ENCODE data around the gene SELENOW. TPM values are rescaled to one million over a fixed set of nuclear protein-coding genes. Genes with fewer than 3 reads are reported as not detected.

The SELENOW gene
- total and polyA plus RNA-seq, 2 donors (not counting 3 experiments of a cell fraction or from before 2014, with no cell fraction given): 316 to 613 TPM

GRCh38 chr19:47749326-47749725 lies 29.2 kb upstream of the SELENOW start:
- no peak overlapping the region for H3K4me2 ChIP-seq (ENCODE audit: insufficient read depth, low read length)
- peaks cover 34% of the 10 kb centered on the region for H3K79me2 ChIP-seq (ENCODE audit: control insufficient read depth, insufficient read depth, low read length)
- H4K20me1 ChIP-seq (replicated peaks; ENCODE audit: control insufficient read depth, extremely low read depth, insufficient read depth, low read length): no peaks in the 10 kb centered on the region
- TF ChIP-seq CTCF (IDR thresholded peaks at IDR 0.05; ENCODE audit: extremely low read depth in 1 of 2, insufficient read depth in 1 of 2, low read depth in 1 of 2, low read length in 2 of 2): no peak
- no peaks in the 10 kb centered on the region for H3K9me3 ChIP-seq (replicated peaks; ENCODE audit: control insufficient read depth, insufficient read depth, low read length)
- ChIA-PET POLR2A (no interaction called here), CTCF (interaction anchor here (8.7 kb wide), 1 partner anchor 36 kb away, joined by 258 read pairs; the partner anchor contains the start of gene EHD2)
- no peak overlapping the region for H3K9ac ChIP-seq (replicated peaks; ENCODE audit: extremely low read depth, insufficient read depth, low read length)
- no peak overlapping the region for H3K27ac ChIP-seq (ENCODE audit: insufficient read depth, low read depth, low read length)
- dilution Hi-C loops (cut with MboI; ENCODE audit: extremely low pct_ligation_motif_present, low sequenced_read_pairs): no loop called here
- FAIRE-seq (no peak), DNase-seq (ENCODE audit: low read depth, low spot score) (no peak)
- no peak overlapping the region for H3K4me3 ChIP-seq (replicated peaks in 1 of 3; ENCODE audit: insufficient read depth in 1 of 3, low read depth in 1 of 3, low read length in 3 of 3)
- H3K27me3 ChIP-seq (ENCODE audit: control insufficient read depth in 2 of 2, insufficient read depth in 2 of 2, low read length in 2 of 2): no peaks in the 10 kb centered on the region
- H3K9me1 ChIP-seq (replicated peaks; ENCODE audit: control insufficient read depth, extremely low read depth, insufficient read depth, low read length): no peaks in the 10 kb centered on the region
- BruUV-seq (replicated peaks): no TSS peak
- intact Hi-C loops (cut with micrococcal nuclease): no loop called here
- peaks cover 23 to 47% of the 10 kb centered on the region in 2 experiments for H3K36me3 ChIP-seq (ENCODE audit: control insufficient read depth in 2 of 2, extremely low read depth in 1 of 2, insufficient read depth in 2 of 2, low read length in 2 of 2)
- no peak overlapping the region for H2AFZ ChIP-seq (ENCODE audit: low read depth, low read length)
- H3K4me1 ChIP-seq (ENCODE audit: control insufficient read depth, extremely low read depth, insufficient read depth, low read length): peaks cover 10% of the 10 kb centered on the region

- H3K36me3 ChIP-seq (ENCODE audit: control insufficient read depth in 2 of 2, extremely low read depth in 1 of 2, insufficient read depth in 2 of 2, low read length in 2 of 2): peaks cover 23 to 55% of the 10 kb centered on the region in 2 experiments
- intact Hi-C loops (cut with micrococcal nuclease): no loop called here
Measured at GRCh38 chr19:47750752-47751151, 27.8 kb upstream of the SELENOW start.

More at GRCh38 chr19:47750752-47751151, 27.8 kb upstream of the SELENOW start:
- Histone ChIP-seq H2AFZ (ENCODE audit: low read depth, low read length) (no peak overlapping the region), H3K4me3 (replicated peaks in 1 of 3; ENCODE audit: insufficient read depth in 1 of 3, low read depth in 1 of 3, low read length in 3 of 3) (no peak overlapping the region), H4K20me1 (replicated peaks; ENCODE audit: control insufficient read depth, extremely low read depth, insufficient read depth, low read length) (no peaks in the 10 kb centered on the region), H3K9me3 (replicated peaks; ENCODE audit: control insufficient read depth, insufficient read depth, low read length) (no peaks in the 10 kb centered on the region), H3K79me2 (ENCODE audit: control insufficient read depth, insufficient read depth, low read length) (peaks cover 34% of the 10 kb centered on the region), H3K27ac (ENCODE audit: insufficient read depth, low read depth, low read length) (no peak overlapping the region), H3K9ac (replicated peaks; ENCODE audit: extremely low read depth, insufficient read depth, low read length) (no peak overlapping the region), H3K4me1 (ENCODE audit: control insufficient read depth, extremely low read depth, insufficient read depth, low read length) (peaks cover 7% of the 10 kb centered on the region), H3K9me1 (replicated peaks; ENCODE audit: control insufficient read depth, extremely low read depth, insufficient read depth, low read length) (no peaks in the 10 kb centered on the region), H3K27me3 (ENCODE audit: control insufficient read depth in 2 of 2, insufficient read depth in 2 of 2, low read length in 2 of 2) (no peaks in the 10 kb centered on the region), H3K4me2 (ENCODE audit: insufficient read depth, low read length) (no peak overlapping the region)
- FAIRE-seq (no peak), DNase-seq (ENCODE audit: low read depth, low spot score) (no peak)
- BruUV-seq (replicated peaks): no TSS peak
- dilution Hi-C loops (cut with MboI; ENCODE audit: extremely low pct_ligation_motif_present, low sequenced_read_pairs): no loop called here
- POLR2A ChIA-PET: no interaction called here
- CTCF ChIA-PET: interaction anchor here (0.9 to 8.7 kb wide), 3 partner anchors 32 to 43 kb away, joined by 3 to 258 read pairs (median 3); partner anchors contain the start of gene EHD2
- no peak for TF ChIP-seq MYC (IDR thresholded peaks at IDR 0.05; ENCODE audit: low read depth, low read length)
- no peak for TF ChIP-seq EZH2 (IDR thresholded peaks at IDR 0.05; ENCODE audit: borderline replicate concordance, low read depth, low read length, severe bottlenecking)
- no peak for TF ChIP-seq FOS (IDR thresholded peaks at IDR 0.05; ENCODE audit: borderline replicate concordance, insufficient read depth, low read length)
- no peak for TF ChIP-seq POLR2AphosphoS5 (IDR thresholded peaks at IDR 0.05; ENCODE audit: insufficient read depth, low read depth, low read length)

Measured in endothelial cell of umbilical vein (primary cell).